Non-pigmented ciliary epithelial cell (primary cell): ENCODE results near the gene OPCML.
"Not testable (repeated sequence)": the region's sequence is repeated elsewhere in the genome, so short reads cannot be mapped to it uniquely, and the experiment has no call there.

Experiments
- DNase-seq: peaks from one replicate; pipeline ENCODE4 v3.0.0-alpha.2; 2010; ENCODE audit warnings: low read depth

OPCML gene

DNA sequence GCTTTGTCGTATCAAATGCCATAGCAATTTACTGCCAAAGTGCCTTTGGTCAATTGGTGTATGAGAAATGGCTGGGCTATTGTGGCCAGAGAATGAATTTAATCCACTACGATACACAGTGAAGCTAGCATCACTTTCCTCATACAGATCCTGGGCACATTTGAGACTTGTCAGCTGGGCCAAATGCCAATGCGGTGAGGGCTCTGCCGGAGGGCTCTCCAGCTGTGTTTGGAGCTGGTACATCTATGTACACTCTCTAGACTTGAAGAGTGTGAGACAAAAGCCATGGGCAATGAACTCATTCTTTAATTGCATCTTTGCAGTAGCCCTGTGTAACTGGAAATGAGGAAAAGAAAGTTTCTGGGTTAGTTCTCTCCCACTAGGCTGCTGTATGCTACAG, 1109.0 kb downstream of the OPCML start:
- no peak for DNase-seq

- no peak for DNase-seq
These were observed 1109.6 kb downstream of the OPCML start for GRCh38 chr11:132422722-132423121.

- DNase-seq: no peak
These were observed 1110.7 kb downstream of the OPCML start for GRCh38 chr11:132421555-132421954.

DNA sequence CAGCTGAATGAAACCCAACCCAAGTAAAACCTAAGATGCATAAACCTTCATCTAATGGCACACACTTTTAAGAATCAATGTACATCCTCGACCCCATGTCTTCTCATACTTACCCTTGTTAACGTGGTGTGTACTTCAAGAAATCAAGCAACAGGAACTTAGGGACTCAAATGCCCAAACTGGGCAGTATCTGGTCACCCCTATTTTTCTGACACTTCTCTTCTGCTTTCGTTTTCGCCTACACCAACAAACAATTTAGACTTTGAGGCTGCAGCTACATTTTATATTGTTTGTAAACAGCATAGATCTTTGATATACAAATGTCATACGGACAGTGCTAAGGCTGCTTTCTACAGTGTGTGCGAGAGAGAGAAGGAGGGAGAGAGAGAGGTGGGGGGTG, 1117.8 kb downstream of the OPCML start:
- no peak for DNase-seq

DNA sequence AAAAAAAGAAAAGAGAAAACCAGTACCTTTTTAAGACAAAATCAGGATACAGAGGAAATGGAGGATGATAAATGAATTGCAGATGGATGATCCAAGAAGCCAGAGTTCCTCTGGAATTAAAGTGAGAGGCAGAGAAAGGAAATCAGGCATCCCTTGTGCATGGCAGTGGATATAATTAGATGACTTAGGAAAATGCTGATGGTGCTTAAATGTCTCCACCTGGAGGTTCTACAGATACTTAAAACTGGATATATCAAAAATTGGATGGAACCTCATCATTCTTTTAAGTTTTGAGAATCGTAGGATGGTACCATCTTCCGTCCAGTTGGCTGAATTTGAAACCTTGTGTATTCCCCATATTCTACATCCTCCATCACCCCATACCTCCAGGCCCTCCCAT, 1121.9 kb downstream of the OPCML start:
- DNase-seq: no peak

- DNase-seq: no peak
These were observed 1122.5 kb downstream of the OPCML start for GRCh38 chr11:132409573-132410355.

DNA sequence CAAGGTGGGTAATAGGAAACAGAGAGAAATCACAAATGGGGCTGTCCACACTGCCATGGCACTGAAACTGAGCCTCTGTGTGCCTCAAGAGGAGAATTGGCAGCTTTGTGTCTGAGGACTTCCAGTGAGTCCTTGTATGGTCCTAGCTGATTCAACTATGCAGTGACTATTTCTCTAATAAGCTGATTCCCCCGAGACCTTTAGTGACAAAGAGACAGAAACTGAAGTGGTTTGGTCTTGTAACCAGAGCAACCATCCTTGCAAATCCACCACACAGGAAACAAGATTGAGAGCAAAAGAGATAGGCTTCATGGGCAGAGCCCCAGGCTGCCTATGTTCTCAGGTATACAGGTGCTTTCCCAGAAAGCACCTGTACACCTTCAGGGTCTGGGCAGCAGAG, 1123.4 kb downstream of the OPCML start:
- DNase-seq: no peak

- no peak for DNase-seq
These were observed 1126.6 kb downstream of the OPCML start for GRCh38 chr11:132405728-132406127.

- peak; percentile 11 for DNase-seq
These were observed 1130.1 kb downstream of the OPCML start for GRCh38 chr11:132402071-132402684.

GRCh38 chr11:132396318-132396717, 1136.0 kb downstream of the OPCML start:
- no peak for DNase-seq

DNA sequence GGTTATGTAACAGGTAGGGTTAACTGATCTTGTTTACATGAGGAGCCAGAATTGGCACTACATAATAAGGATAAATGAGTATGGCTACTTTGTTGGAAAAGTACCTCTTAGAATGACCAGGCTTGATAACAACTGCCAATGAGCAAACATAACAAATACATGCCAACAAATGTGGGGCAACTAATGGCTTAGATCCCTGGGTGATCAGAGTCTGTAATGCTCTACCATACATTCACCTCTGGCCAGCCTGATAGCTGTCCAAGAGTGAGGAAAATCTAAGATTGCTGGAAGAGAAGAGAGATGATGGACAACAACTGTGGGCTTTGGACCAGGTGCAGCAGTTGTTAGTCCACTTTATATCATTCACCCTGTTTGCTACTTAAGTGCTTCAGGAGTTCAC, 1136.9 kb downstream of the OPCML start:
- no peak for DNase-seq

GRCh38 chr11:132379540-132379939, 1152.8 kb downstream of the OPCML start:
- no peak for DNase-seq

DNA sequence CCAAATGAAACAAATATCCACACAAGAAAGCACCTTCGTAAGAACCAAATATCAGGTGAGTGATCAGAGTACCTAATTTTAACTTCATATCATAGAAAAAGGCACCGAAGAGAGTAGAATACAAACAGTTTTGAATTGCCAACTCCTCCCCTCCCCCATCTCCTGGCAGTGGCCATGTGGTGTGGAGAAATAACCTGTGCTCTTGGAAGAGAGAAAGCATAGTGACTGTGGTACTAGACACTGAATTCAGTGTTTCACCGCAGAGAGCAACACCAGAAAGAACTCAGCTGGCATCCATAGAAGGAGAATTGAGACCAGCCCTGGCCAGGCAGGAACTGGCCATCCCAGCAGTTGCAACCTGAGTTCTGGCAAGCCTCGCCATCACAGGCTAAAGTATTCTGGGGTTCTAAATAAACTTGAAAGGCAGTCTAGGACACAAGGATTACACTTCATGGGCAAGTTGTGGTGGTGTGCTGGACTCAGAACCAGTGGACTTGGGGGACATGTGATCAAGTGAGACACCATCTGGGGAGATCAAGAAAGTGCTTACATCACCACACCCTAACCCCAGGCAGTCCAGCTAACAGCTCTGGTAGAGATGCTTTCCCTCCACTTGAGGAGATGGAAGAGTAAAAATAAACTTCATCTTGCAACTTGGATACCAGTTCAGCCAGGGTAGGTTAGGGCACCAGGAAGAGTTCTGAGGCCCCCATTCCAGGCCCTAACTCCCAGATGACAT, 1158.7 kb downstream of the OPCML start:
- no peak for DNase-seq

DNA sequence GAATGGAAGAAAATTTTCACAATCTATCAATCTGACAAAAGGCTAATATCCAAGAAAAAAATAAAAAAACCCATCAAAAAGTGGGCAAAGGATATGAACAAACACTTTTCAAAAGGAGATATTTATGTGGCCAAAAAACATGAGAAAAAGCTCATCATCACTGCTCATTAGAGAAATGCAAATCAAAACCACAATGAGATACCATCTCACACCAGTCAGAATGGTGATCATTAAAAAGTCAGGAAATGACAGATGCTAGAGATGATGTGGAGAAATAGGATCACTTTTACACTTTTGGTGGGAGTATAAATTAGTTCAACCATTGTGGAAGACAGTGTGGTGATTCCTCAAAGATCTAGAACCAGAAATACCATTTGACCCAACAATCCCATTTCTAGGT, 1162.2 kb downstream of the OPCML start:
- not testable (repeated sequence) for DNase-seq

- no peak for DNase-seq
These were observed 1165.0 kb downstream of the OPCML start for GRCh38 chr11:132367293-132367692.

DNA sequence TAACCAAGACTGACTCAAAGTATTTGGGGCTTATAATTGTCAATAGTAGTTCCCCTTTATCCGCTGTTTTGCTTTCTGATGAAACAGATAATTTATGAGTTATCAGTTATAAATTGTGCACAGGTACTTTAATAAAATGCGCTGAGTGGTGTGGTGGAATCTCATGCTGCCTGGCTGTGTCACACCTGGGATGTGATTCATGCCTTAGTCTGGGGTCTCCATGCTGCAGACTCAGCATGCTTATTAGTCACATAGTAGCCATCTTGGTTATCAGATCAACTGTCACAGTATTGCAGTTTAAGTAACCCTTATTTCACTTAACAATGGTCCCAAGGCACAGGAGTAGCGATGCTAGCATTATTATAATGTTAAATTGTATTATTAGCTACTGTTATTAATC, 1166.7 kb downstream of the OPCML start:
- DNase-seq: no peak
